ENCODE results near the gene SPOP. TPM values are rescaled to one million over a fixed set of nuclear protein-coding genes. Genes with fewer than 3 reads are reported as not detected.

Gene SPOP
- total RNA-seq, 4 donors from 2014 or later: 44.5 to 91.5 (median 65.5) TPM

- TF ChIP-seq CTCF (IDR thresholded peaks at IDR 0.05; ENCODE audit: low read depth): no peak
Observed at GRCh38 chr17:49621420-49621819, 56.5 kb downstream of the SPOP start.

GRCh38 chr17:49618028-49618611 is 59.8 kb downstream of the SPOP start:
- TF ChIP-seq CTCF (IDR thresholded peaks at IDR 0.05; ENCODE audit: low read depth): no peak

- TF ChIP-seq CTCF (IDR thresholded peaks at IDR 0.05; ENCODE audit: low read depth): no peak
Observed at GRCh38 chr17:49616601-49617131, 61.2 kb downstream of the SPOP start.

- TF ChIP-seq CTCF (IDR thresholded peaks at IDR 0.05; ENCODE audit: low read depth): no peak
Observed at GRCh38 chr17:49616086-49616485, 61.8 kb downstream of the SPOP start.

GRCh38 chr17:49613182-49613800 is 64.6 kb downstream of the SPOP start:
- no peak for TF ChIP-seq CTCF (IDR thresholded peaks at IDR 0.05; ENCODE audit: low read depth)

- TF ChIP-seq CTCF (IDR thresholded peaks at IDR 0.05; ENCODE audit: low read depth): no peak
Observed at GRCh38 chr17:49612726-49613125, 65.2 kb downstream of the SPOP start.

GRCh38 chr17:49610883-49611584 is 66.9 kb downstream of the SPOP start:
- TF ChIP-seq CTCF (IDR thresholded peaks at IDR 0.05; ENCODE audit: low read depth): no peak
